GF-D8 (cell line): Measurements from ENCODE around the gene SNRNP48.

Experiments
- DNase-seq: peaks from one replicate; lab custom pipeline; 2025; lab: John Stamatoyannopoulos, UW

SNRNP48 gene

GRCh38 chr6:7589949-7590917, at the start of gene SNRNP48:
Gene SNRNP48 (plus strand): TSS chr6:7590198. CDS start chr6:7590258, 60 bp downstream.
- DNase-seq: peak; percentile 69

GRCh38 chr6:7540595-7540994, 49.4 kb upstream of the SNRNP48 start:
- no peak for DNase-seq

- DNase-seq: no peak
These were observed 48.6 kb upstream of the SNRNP48 start, which contains the start of gene DSP for GRCh38 chr6:7541175-7542064. Gene DSP (plus strand): TSS chr6:7541671. CDS start chr6:7541916, 245 bp downstream.

- no peak for DNase-seq
These were observed 47.7 kb upstream of the SNRNP48 start for GRCh38 chr6:7542065-7542873.

GRCh38 chr6:7542874-7543624, 46.9 kb upstream of the SNRNP48 start:
- DNase-seq: no peak

- no peak for DNase-seq
These were observed 46.1 kb upstream of the SNRNP48 start for GRCh38 chr6:7543789-7544424.

- no peak for DNase-seq
These were observed 45.4 kb upstream of the SNRNP48 start for GRCh38 chr6:7544597-7544996.

GRCh38 chr6:7545316-7546019, 44.5 kb upstream of the SNRNP48 start:
- DNase-seq: no peak

GRCh38 chr6:7546020-7546369, 44.0 kb upstream of the SNRNP48 start:
- DNase-seq: no peak

- DNase-seq: no peak
These were observed 43.6 kb upstream of the SNRNP48 start for GRCh38 chr6:7546383-7546782.

GRCh38 chr6:7546896-7547295, 43.1 kb upstream of the SNRNP48 start:
- no peak for DNase-seq

GRCh38 chr6:7547315-7547714, 42.7 kb upstream of the SNRNP48 start:
- DNase-seq: no peak

- no peak for DNase-seq
These were observed 39.6 kb upstream of the SNRNP48 start for GRCh38 chr6:7550433-7550801.

GRCh38 chr6:7554533-7555275, 35.3 kb upstream of the SNRNP48 start:
- DNase-seq: no peak

- no peak for DNase-seq
These were observed 34.3 kb upstream of the SNRNP48 start for GRCh38 chr6:7555671-7556070.

GRCh38 chr6:7556394-7557106, 33.4 kb upstream of the SNRNP48 start:
- no peak for DNase-seq

GRCh38 chr6:7557652-7558051, 32.3 kb upstream of the SNRNP48 start:
- no peak for DNase-seq

GRCh38 chr6:7558781-7559180, 31.2 kb upstream of the SNRNP48 start:
- no peak for DNase-seq

- DNase-seq: no peak
These were observed 30.8 kb upstream of the SNRNP48 start for GRCh38 chr6:7559196-7559595.
